ENCODE results near the gene PRKCI.
"Not testable (repeated sequence)": the region's sequence is repeated elsewhere in the genome, so short reads cannot be mapped to it uniquely, and the experiment has no call there.

PRKCI gene

DNA sequence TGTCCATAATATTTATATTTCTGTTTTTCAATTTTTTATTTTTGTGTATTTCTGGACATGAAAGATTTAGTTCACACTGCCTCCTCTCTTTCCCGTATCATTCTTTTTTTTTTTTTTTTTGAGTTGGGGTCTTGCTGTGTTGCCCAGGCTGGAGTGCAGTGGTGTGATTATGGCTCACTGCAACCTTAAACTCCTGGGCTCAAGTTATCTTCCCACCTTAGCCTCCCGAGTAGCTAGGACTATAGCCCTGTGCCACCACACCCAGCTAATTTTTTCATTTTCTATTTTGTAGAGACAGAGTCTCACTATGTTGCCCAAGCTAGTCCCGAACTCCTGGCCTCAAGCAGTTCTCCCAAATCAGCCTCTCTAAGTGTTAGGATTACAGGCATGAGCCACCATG is 53.6 kb downstream of the PRKCI start:
- TF ChIP-seq CTCF (IDR thresholded peaks at IDR 0.05) (no peak), ZFX (IDR thresholded peaks at IDR 0.05; ENCODE audit: borderline replicate concordance) (no peak)
- H3K27ac ChIP-seq = no peak overlapping the region

DNA sequence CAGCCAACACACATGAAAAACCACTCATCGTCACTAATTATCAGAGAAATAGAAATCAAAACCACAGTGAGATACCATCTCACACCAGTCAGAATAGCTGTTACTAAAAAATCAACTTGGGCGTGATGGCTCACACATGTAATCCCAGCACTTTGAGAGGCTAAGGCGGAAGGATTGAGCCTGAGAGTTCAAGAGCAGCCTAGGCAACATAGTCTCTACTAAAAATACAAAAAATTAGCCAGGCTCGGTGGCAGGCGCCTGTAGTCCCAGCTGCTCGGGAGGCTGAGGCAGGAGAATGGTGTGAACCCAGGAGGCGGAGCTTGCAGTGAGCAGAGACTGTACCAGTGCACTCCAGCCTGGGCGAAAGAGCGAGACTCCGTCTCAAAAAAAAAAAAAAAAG is 55.1 kb downstream of the PRKCI start:
- H3K27ac ChIP-seq = not testable (repeated sequence)

DNA sequence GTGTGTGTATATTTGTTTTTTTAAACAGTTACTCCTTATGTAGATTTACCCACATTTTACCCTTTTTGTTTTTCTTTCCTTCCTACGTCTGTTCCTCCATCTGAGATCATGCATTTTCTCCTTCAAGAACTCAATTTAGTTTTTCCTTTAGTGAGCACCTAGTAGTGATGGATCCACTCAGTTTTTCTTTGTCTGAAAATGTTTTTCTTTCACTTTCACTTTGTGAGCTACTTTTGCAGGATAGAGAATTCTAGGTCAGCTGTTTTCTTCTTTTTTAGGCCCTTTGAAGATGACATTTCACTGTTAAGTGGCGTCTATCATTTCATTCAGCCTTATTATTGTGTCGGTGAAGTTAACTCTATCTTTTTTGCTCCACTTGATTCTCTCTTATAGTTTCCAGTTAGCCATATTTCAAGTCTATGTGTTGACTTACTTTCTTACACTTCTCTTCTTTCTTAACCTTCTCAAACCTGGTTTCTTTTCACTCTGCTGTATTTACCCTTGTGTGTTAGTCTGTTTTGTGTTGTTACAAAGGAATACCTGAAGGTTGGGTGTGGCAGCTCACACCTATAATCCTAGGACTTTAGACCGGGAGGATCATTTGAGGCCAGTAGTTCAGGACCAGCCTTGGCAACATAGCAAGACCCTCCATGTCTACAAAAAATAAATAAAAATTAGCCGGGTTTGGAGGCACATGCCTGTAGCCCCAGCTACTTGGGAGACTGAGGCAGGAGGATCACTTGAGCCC is 55.8 kb downstream of the PRKCI start:
- no peak overlapping the region for H3K27ac ChIP-seq
- TF ChIP-seq CTCF (IDR thresholded peaks at IDR 0.05) (no peak), ZFX (IDR thresholded peaks at IDR 0.05; ENCODE audit: borderline replicate concordance) (no peak)

DNA sequence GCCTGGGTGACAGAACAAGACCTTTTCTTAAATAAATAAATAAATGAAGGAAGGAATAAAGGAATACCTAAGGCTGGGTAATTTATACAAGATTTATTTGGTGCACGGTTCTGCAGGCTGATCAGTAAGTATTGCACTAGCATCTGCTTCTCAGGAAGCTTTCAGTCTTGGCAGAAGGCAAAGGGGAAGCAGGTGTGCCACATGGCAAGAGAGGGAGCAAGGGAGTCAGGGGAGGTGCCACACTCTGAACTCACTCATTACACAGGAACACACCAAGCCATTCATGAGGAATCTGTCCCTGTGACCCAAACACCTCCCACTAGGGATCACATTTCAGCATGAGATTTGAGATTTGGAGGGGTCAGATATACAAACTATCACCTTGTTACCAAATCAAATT is 56.4 kb downstream of the PRKCI start:
- H3K27ac ChIP-seq = no peak overlapping the region
- TF ChIP-seq ZFX (IDR thresholded peaks at IDR 0.05; ENCODE audit: borderline replicate concordance) (no peak), CTCF (IDR thresholded peaks at IDR 0.05) (no peak)

DNA sequence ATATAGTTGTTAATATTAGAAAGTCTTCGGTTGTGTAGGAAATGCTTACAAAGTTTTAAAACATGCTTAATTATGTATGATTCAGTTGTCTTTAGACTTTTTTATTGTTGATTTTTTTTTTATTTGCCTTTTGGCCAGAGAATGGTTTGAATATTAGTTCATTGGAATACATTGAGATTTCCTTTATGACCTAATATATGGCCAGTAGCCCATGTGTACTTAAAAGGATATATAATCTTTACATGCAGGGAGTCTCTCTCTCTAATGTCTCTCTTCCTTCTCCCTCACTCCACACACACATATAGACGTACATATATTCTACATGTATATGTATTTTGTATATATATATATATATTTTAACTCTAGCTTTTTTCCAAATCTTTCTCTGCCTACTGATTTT is 68.0 kb downstream of the PRKCI start:
- TF ChIP-seq ZFX (IDR thresholded peaks at IDR 0.05; ENCODE audit: borderline replicate concordance) = no peak
- no peak for TF ChIP-seq CTCF (IDR thresholded peaks at IDR 0.05)
- no peak overlapping the region for H3K27ac ChIP-seq

DNA sequence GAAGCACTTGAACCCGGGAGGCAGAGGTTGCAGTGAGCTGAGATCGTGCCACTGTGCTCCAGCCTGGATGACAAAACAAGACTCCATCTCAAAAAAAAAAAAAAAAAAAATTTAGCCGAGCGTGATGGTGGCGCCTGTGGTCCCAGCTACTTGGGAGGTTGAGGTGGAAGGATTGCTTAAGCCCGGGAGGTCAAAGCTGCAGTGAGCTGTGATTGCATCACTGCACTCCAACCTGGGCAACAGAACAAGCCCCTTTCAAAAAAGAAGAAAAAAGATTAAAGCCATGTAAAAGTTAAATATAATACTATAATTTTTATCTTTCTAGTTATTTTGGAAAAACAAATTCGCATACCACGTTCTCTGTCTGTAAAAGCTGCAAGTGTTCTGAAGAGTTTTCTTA is 73.4 kb downstream of the PRKCI start:
- TF ChIP-seq CTCF (IDR thresholded peaks at IDR 0.05) (no peak), ZFX (IDR thresholded peaks at IDR 0.05; ENCODE audit: borderline replicate concordance) (no peak)

GRCh38 chr3:170296703-170297102 is 74.5 kb downstream of the PRKCI start:
- TF ChIP-seq CTCF (IDR thresholded peaks at IDR 0.05) (no peak), ZFX (IDR thresholded peaks at IDR 0.05; ENCODE audit: borderline replicate concordance) (no peak)
- H3K27ac ChIP-seq = no peak overlapping the region

More for the DNA sequence above, 73.4 kb downstream of the PRKCI start:
- no peak overlapping the region for H3K27ac ChIP-seq

- TF ChIP-seq CTCF (IDR thresholded peaks at IDR 0.05) (no peak), ZFX (IDR thresholded peaks at IDR 0.05; ENCODE audit: borderline replicate concordance) (no peak)
- no peak overlapping the region for H3K27ac ChIP-seq
These were observed 79.2 kb downstream of the PRKCI start for GRCh38 chr3:170301405-170301804.
